ENCODE measurements around the gene PROSER3. TPM values are rescaled to one million over a fixed set of nuclear protein-coding genes. Genes with fewer than 3 reads are reported as not detected.

Gene PROSER3
- total and polyA plus RNA-seq, 9 of the 15 experiments (the other 6 are each of a cell fraction or from before 2014, with no cell fraction given), result 1.0 to 39.5 (median 5.1) TPM

GRCh38 chr19:35790981-35791813, 33.2 kb downstream of the PROSER3 start:
- Histone ChIP-seq H3K4me2 (ENCODE audit: insufficient read depth, low read length) (no peak overlapping the region), H2AFZ (ENCODE audit: low read depth, low read length) (no peak overlapping the region), H3K27ac (ENCODE audit: extremely low read depth, low read depth, low read length) (no peak overlapping the region), H4K20me1 (replicated peaks; ENCODE audit: control insufficient read depth, insufficient read depth, low read length) (no peaks in the 10 kb centered on the region), H3K4me3 (no peak overlapping the region), H3K9ac (ENCODE audit: insufficient read depth in 1 of 2, low read depth in 2 of 2, low read length in 2 of 2) (peak overlapping the region in 1 of 2 experiments; percentile 6; a peak in 2 of 4 replicates), H3K36me3 (ENCODE audit: control insufficient read depth, insufficient read depth, low read length) (no peaks in the 10 kb centered on the region), H3K4me1 (replicated peaks in 1 of 2; ENCODE audit: control insufficient read depth in 2 of 2, insufficient read depth in 2 of 2, low read length in 2 of 2) (peaks cover 0 to 47% of the 10 kb centered on the region in 2 experiments; a peak in 3 of 5 replicates), H3K27me3 (ENCODE audit: control insufficient read depth in 2 of 2, insufficient read depth in 2 of 2, low read length in 2 of 2) (no peaks in the 10 kb centered on the region; a peak in 1 of 5 replicates), H3K9me1 (ENCODE audit: control insufficient read depth, insufficient read depth, low read length) (no peaks in the 10 kb centered on the region), H3K9me3 (replicated peaks; ENCODE audit: control insufficient read depth, insufficient read depth, low read depth, low read length) (no peaks in the 10 kb centered on the region), H3K79me2 (ENCODE audit: control insufficient read depth, insufficient read depth, low read length) (no peaks in the 10 kb centered on the region)
- FAIRE-seq (no peak), DNase-seq (ENCODE audit: extremely low read depth in 1 of 4, low spot score in 3 of 4) (no peak), ATAC-seq (peak; percentile 73)
- in situ Hi-C loops (cut with MboI) (no loop called here), intact Hi-C loops (cut with micrococcal nuclease) (no loop called here)
- ChIA-PET POLR2A (interaction anchor here (0.5 kb wide), 1 partner anchor 209 kb away, joined by 3 read pairs; no protein-coding TSS in a partner anchor), CTCF (ENCODE audit: low intra/inter-chr PET ratio) (no interaction called here)
- 34% methylated on average over 18 of the region's 20 CpGs for WGBS (ENCODE audit: insufficient coverage, low coverage, missing lambda C conversion rate)
- no TSS peak for BruUV-seq (replicated peaks)
- 0 out of 2 replicates have a peak, but pooled peaks have one; percentile 28 for TF ChIP-seq ZFX (CRISPR knock-in tag; IDR thresholded peaks at IDR 0.05)
- no peak for TF ChIP-seq CBFA2T2 (conservative IDR thresholded peaks at IDR 0.05)
- no peak for TF ChIP-seq ZNF764 (CRISPR knock-in tag; IDR thresholded peaks at IDR 0.05; ENCODE audit: low read depth)
- TF ChIP-seq ZBTB9 (CRISPR knock-in tag; IDR thresholded peaks at IDR 0.05), result no peak
- TF ChIP-seq POU5F1 (IDR thresholded peaks at IDR 0.05; ENCODE audit: borderline replicate concordance, low read depth, low read length, partially characterized antibody), result no peak
- peak in 2 of 3 experiments; percentile 21 to 23; a peak in 3 of 6 replicates for TF ChIP-seq CTCF (IDR thresholded peaks at IDR 0.05 in 2 of 3, conservative IDR thresholded peaks at IDR 0.05 in 1 of 3; ENCODE audit: insufficient read depth in 2 of 3, low read depth in 1 of 3, low read length in 3 of 3)
- TF ChIP-seq ZNF583 (CRISPR knock-in tag; IDR thresholded peaks at IDR 0.05), result no peak
- TF ChIP-seq FOXO4 (CRISPR knock-in tag; IDR thresholded peaks at IDR 0.05), result no peak
- peak; percentile 34 for TF ChIP-seq CTCFL (IDR thresholded peaks at IDR 0.05; ENCODE audit: borderline replicate concordance, insufficient read depth, low read depth, low read length, poor library complexity, severe bottlenecking)
- no peak for TF ChIP-seq CREB3 (tag; conservative IDR thresholded peaks at IDR 0.05; ENCODE audit: low read depth)

Data from K562 (cell line).